Colonic mucosa (tissue), 4 donors: Measurements from ENCODE around the gene STXBP6. TPM values are rescaled to one million over a fixed set of nuclear protein-coding genes. Genes with fewer than 3 reads are reported as not detected.

Experiments
- DNase-seq: peaks from one replicate; pipeline ENCODE4 v3.0.0-alpha.2; 2020
- H3K27ac ChIP-seq: fragments of 200-600 bp; one replicate; pipeline ENCODE4 v1.8.0; 2021
- H3K27me3 ChIP-seq: fragments of 200-600 bp; one replicate; pipeline ENCODE4 v1.8.0; 2021
- H3K36me3 ChIP-seq: fragments of 200-600 bp; one replicate; pipeline ENCODE4 v1.8.0; 2021
- H3K4me1 ChIP-seq: fragments of 200-600 bp; one replicate; pipeline ENCODE4 v1.8.0; 2021; ENCODE audit warnings: mild to moderate bottlenecking
- H3K4me3 ChIP-seq: fragments of 200-600 bp; one replicate; pipeline ENCODE4 v1.8.0; 2021
- H3K9ac ChIP-seq, 2 donors: one replicate each; pipeline ENCODE4 v1.7.0; 2013; ENCODE audit warnings: control low read depth in 2 of 2, low read depth in 2 of 2, low read length in 2 of 2
- H3K9me3 ChIP-seq: fragments of 200-600 bp; one replicate; pipeline ENCODE4 v1.8.0; 2021
- CTCF ChIP-seq: fragments of 200-600 bp; IDR thresholded peaks from one replicate; pipeline ENCODE4 v1.8.0; 2022; ENCODE audit warnings: antibody characterized with exemption, mild to moderate bottlenecking
- intact Hi-C: fragments of 100-400 bp; cut with DNase I; formaldehyde crosslinking; loops from one replicate; pipeline ENCODE4 v1.14.1; 2022
- total RNA-seq, 2 donors: library from RNA; stranded (reverse); fragmentation: NEBNext Ultra II Directional in 1 of 2; extraction: Animal tissue kit (Norgen Biotek cat#: 25700) in 1 of 2; gene quantifications; one replicate each; pipeline ENCODE4 v1.2.1, GENCODE V29; 2021
- donor health status: healthy.
- donor health status: DM: no; HTN: no; CAD: no.
- donor health status: DM: no; HTN: no; CAD: no.

STXBP6 gene
- total RNA-seq, 2 donors from 2014 or later, result 23.7 to 26.1 TPM

GRCh38 chr14:24978862-24979724, 70.9 kb downstream of the STXBP6 start:
- Histone ChIP-seq H3K4me1 (no peaks in the 10 kb centered on the region), H3K9me3 (no peaks in the 10 kb centered on the region), H3K27me3 (no peaks in the 10 kb centered on the region), H3K36me3 (no peaks in the 10 kb centered on the region), H3K9ac (no peak overlapping the region), H3K27ac (peak overlapping the region; percentile 19), H3K4me3 (no peak overlapping the region)
- no peak for DNase-seq
- TF ChIP-seq CTCF, result no peak
- intact Hi-C loops, result no loop called here

- TF ChIP-seq CTCF, result no peak
- intact Hi-C loops, result no loop called here
- no peaks in the 10 kb centered on the region for H3K9me3 ChIP-seq
- no peak overlapping the region for H3K27ac ChIP-seq
- H3K4me3 ChIP-seq, result no peak overlapping the region
- no peak for DNase-seq
- no peaks in the 10 kb centered on the region for H3K4me1 ChIP-seq
- H3K27me3 ChIP-seq, result no peaks in the 10 kb centered on the region
- no peak overlapping the region for H3K9ac ChIP-seq
- no peaks in the 10 kb centered on the region for H3K36me3 ChIP-seq
Measured at GRCh38 chr14:24976602-24977001, 73.3 kb downstream of the STXBP6 start.

- intact Hi-C loops, result no loop called here
- no peaks in the 10 kb centered on the region for H3K4me1 ChIP-seq
- DNase-seq, result no peak
- H3K9me3 ChIP-seq, result no peaks in the 10 kb centered on the region
- H3K4me3 ChIP-seq, result no peak overlapping the region
- no peaks in the 10 kb centered on the region for H3K36me3 ChIP-seq
- H3K27me3 ChIP-seq, result no peaks in the 10 kb centered on the region
- no peak for TF ChIP-seq CTCF
- H3K27ac ChIP-seq, result no peak overlapping the region
- H3K9ac ChIP-seq, result no peak overlapping the region
Measured at GRCh38 chr14:24975393-24975792, 74.6 kb downstream of the STXBP6 start.

- DNase-seq, result no peak
- Histone ChIP-seq H3K4me3 (no peak overlapping the region), H3K36me3 (no peaks in the 10 kb centered on the region), H3K27ac (no peak overlapping the region), H3K27me3 (no peaks in the 10 kb centered on the region), H3K9me3 (no peaks in the 10 kb centered on the region), H3K4me1 (no peaks in the 10 kb centered on the region), H3K9ac (no peak overlapping the region)
- intact Hi-C loops, result no loop called here
- no peak for TF ChIP-seq CTCF
Measured at GRCh38 chr14:24974591-24975374, 75.2 kb downstream of the STXBP6 start.

- H3K4me1 ChIP-seq, result no peaks in the 10 kb centered on the region
- H3K36me3 ChIP-seq, result no peaks in the 10 kb centered on the region
- no peak overlapping the region for H3K27ac ChIP-seq
- DNase-seq, result no peak
- no peak overlapping the region for H3K9ac ChIP-seq
- no peaks in the 10 kb centered on the region for H3K27me3 ChIP-seq
- H3K9me3 ChIP-seq, result no peaks in the 10 kb centered on the region
- intact Hi-C loops, result no loop called here
- TF ChIP-seq CTCF, result no peak
- no peak overlapping the region for H3K4me3 ChIP-seq
Measured at GRCh38 chr14:24972844-24973243, 77.1 kb downstream of the STXBP6 start.
